Keratinocyte (primary cell): ENCODE data around the gene FAM107B. TPM values are rescaled to one million over a fixed set of nuclear protein-coding genes. Genes with fewer than 3 reads are reported as not detected.

Experiments used
- DNase-seq: peaks from one replicate; pipeline ENCODE4 v3.0.0-alpha.2; 2011; ENCODE audit warnings: low read depth, missing footprints, low spot score
- FAIRE-seq: peaks from 2 replicates; lab custom pipeline; 2011; peaks lifted over from hg19 to GRCh38; lab: Jason Lieb, UNC
- H2AFZ ChIP-seq: 2 replicates; pipeline ENCODE4 v1.6.0; 2012; ENCODE audit warnings: low read length, control low read depth, inconsistent platforms; ENCODE audit not compliant: control insufficient read depth
- H3K27ac ChIP-seq: 2 replicates; pipeline ENCODE4 v1.5.1; 2011; ENCODE audit warnings: low read length; ENCODE audit not compliant: control insufficient read depth, insufficient read depth
- H3K27me3 ChIP-seq: 3 replicates; pipeline ENCODE4 v1.6.0; 2011; ENCODE audit warnings: low read length; ENCODE audit not compliant: control insufficient read depth, insufficient read depth; ENCODE audit errors: extremely low read depth
- H3K36me3 ChIP-seq, 2 experiments: 2 replicates in 1 of 2; 3 replicates in 1 of 2; pipeline ENCODE4 v1.5.1; 2011; ENCODE audit warnings: low read length in 2 of 2, mild to moderate bottlenecking in 1 of 2; ENCODE audit not compliant: control insufficient read depth in 2 of 2, insufficient read depth in 2 of 2; ENCODE audit errors: extremely low read depth in 1 of 2
- H3K4me1 ChIP-seq: 3 replicates; pipeline ENCODE4 v1.5.1; 2011; ENCODE audit warnings: low read length; ENCODE audit not compliant: control insufficient read depth, insufficient read depth; ENCODE audit errors: extremely low read depth
- H3K4me2 ChIP-seq: 3 replicates; pipeline ENCODE4 v1.6.0; 2011; ENCODE audit warnings: low read depth, low read length; ENCODE audit not compliant: control insufficient read depth, insufficient read depth; ENCODE audit errors: extremely low read depth
- H3K4me3 ChIP-seq, 3 experiments: fragments of 200-600 bp in 1 of 3; sonication (generic) in 1 of 3; 2 replicates in 2 of 3; 3 replicates in 1 of 3; pipeline ENCODE4 v1.5.1; 2011 to 2016; ENCODE audit warnings: low read length in 3 of 3, mild to moderate bottlenecking in 3 of 3, control low read depth in 2 of 3, inconsistent platforms in 1 of 3, low read depth in 1 of 3, mixed read lengths in 1 of 3, mixed run types in 1 of 3, moderate library complexity in 1 of 3; ENCODE audit not compliant: control insufficient read depth in 2 of 3, insufficient read depth in 2 of 3; ENCODE audit errors: extremely low read depth in 1 of 3
- H3K79me2 ChIP-seq: 2 replicates; pipeline ENCODE4 v1.6.0; 2012; ENCODE audit warnings: low read length; ENCODE audit not compliant: control insufficient read depth, insufficient read depth
- H3K9ac ChIP-seq: 3 replicates; pipeline ENCODE4 v1.6.0; 2011; ENCODE audit warnings: low read length; ENCODE audit not compliant: control insufficient read depth, insufficient read depth; ENCODE audit errors: extremely low read depth
- H3K9me1 ChIP-seq: 3 replicates; pipeline ENCODE4 v1.6.0; 2011; ENCODE audit warnings: low read length; ENCODE audit not compliant: control insufficient read depth, insufficient read depth; ENCODE audit errors: extremely low read depth
- H3K9me3 ChIP-seq: 2 replicates; pipeline ENCODE4 v1.5.1; 2012; ENCODE audit warnings: low read depth, low read length; ENCODE audit not compliant: control insufficient read depth
- H4K20me1 ChIP-seq: 3 replicates; pipeline ENCODE4 v1.6.0; 2011; ENCODE audit warnings: low read length; ENCODE audit not compliant: control insufficient read depth, insufficient read depth; ENCODE audit errors: extremely low read depth
- EZH2 ChIP-seq: IDR thresholded peaks from one replicate; pipeline ENCODE4 v1.6.1; 2012; ENCODE audit warnings: inconsistent platforms, mild to moderate bottlenecking, low read length, moderate library complexity
- dilution Hi-C: fragments of 300-500 bp; cut with MboI; formaldehyde crosslinking; loops from one replicate; pipeline ENCODE4 v1.7.0; 2020; ENCODE audit warnings: low sequenced_read_pairs; ENCODE audit not compliant: extremely low pct_ligation_motif_present
- polyA plus RNA-seq, 5 experiments: library from polyadenylated mRNA; depleted of rRNA in 3 of 5; stranded (reverse) in 3 of 5; stranded (forward) in 1 of 5; unstranded in 1 of 5; fragments of >200 nt; gene quantifications; 1 replicate in 1 of 5; 2 replicates in 3 of 5; 3 replicates in 1 of 5; pipeline versions ENCODE4 v1.2.1 to v1.2.3, GENCODE V29; 2011 to 2012; ENCODE audit warnings: missing spikeins in 2 of 5, low read depth in 1 of 5, low replicate concordance in 1 of 5
- TF ChIP-seq, protein P1 (sequence below), 3 experiments: IDR thresholded peaks in 1 of 3; conservative IDR thresholded peaks in 1 of 3; optimal IDR thresholded peaks in 1 of 3; 2 replicates in 2 of 3; 3 replicates in 1 of 3; pipeline versions ENCODE3 to v1.5.1; 2011; ENCODE audit warnings: low read length in 3 of 3, mild to moderate bottlenecking in 3 of 3, moderate library complexity in 2 of 3, control low read depth in 1 of 3, inconsistent platforms in 1 of 3; ENCODE audit not compliant: insufficient read depth in 2 of 3; ENCODE audit errors: extremely low read depth in 1 of 3

Gene FAM107B
- polyA plus RNA-seq, 1 donor (not counting 4 experiments of a cell fraction or from before 2014, with no cell fraction given), result 8.7 TPM

DNA sequence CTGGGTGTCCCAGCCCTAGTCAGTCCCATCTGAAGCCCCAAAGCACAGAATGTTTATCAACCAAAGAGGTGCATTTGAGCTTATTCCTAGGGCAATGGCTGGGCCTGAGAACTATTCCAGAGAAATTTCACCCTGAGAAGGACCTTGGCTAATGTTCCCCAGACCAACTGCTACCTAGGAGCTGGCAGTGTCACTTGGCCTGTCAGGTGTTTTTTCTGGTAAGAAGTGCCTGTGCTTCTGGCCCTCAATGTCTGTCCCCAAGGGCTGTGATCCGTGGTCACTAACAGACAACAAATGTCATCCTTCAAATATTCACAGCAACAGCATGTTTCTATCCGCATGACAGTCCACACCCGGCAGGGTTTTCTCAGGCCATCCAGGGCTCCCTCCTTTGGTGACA, 234.6 kb downstream of the FAM107B start:
- Histone ChIP-seq H3K27me3 (no peaks in the 10 kb centered on the region), H3K4me2 (no peak overlapping the region), H3K4me3 (no peak overlapping the region), H3K4me1 (no peaks in the 10 kb centered on the region), H3K9me3 (no peaks in the 10 kb centered on the region), H3K27ac (no peak overlapping the region), H2AFZ (no peak overlapping the region), H3K79me2 (no peaks in the 10 kb centered on the region), H3K9me1 (no peaks in the 10 kb centered on the region), H3K9ac (no peak overlapping the region), H4K20me1 (peaks cover 2% of the 10 kb centered on the region), H3K36me3 (peaks cover 0 to 3% of the 10 kb centered on the region in 2 experiments)
- FAIRE-seq (no peak), DNase-seq (no peak)
- dilution Hi-C loops, result no loop called here
- TF ChIP-seq, protein P1, sequence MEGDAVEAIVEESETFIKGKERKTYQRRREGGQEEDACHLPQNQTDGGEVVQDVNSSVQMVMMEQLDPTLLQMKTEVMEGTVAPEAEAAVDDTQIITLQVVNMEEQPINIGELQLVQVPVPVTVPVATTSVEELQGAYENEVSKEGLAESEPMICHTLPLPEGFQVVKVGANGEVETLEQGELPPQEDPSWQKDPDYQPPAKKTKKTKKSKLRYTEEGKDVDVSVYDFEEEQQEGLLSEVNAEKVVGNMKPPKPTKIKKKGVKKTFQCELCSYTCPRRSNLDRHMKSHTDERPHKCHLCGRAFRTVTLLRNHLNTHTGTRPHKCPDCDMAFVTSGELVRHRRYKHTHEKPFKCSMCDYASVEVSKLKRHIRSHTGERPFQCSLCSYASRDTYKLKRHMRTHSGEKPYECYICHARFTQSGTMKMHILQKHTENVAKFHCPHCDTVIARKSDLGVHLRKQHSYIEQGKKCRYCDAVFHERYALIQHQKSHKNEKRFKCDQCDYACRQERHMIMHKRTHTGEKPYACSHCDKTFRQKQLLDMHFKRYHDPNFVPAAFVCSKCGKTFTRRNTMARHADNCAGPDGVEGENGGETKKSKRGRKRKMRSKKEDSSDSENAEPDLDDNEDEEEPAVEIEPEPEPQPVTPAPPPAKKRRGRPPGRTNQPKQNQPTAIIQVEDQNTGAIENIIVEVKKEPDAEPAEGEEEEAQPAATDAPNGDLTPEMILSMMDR (optimal IDR thresholded peaks at IDR 0.05 in 1 of 3, IDR thresholded peaks at IDR 0.05 in 1 of 3, conservative IDR thresholded peaks at IDR 0.05 in 1 of 3; ENCODE audit: extremely low read depth in 1 of 3, insufficient read depth in 2 of 3, low read length in 3 of 3), result no peak
- no peak for TF ChIP-seq EZH2

DNA sequence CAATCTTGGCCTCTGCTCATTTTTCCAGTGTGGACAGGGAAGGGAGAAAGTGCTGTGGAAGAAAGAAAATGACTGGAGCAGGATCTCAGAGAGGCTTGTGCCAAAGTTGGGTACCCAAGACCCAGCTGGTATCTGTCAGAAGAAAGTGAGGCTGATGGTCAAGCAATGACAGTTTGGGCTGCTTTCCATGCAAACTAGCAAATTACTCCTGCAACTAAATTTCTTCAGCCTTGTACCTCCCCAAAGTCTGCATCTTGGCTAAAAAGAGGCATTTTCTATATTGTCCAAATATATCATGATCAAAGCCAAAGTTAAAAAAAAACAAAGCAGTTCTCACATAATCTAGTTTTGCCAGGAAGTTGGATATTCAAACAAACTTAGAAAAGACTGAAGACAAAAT, 235.5 kb downstream of the FAM107B start:
- no peak overlapping the region for H3K27ac ChIP-seq
- H4K20me1 ChIP-seq, result peaks cover 2% of the 10 kb centered on the region
- no peak for FAIRE-seq
- H3K4me1 ChIP-seq, result no peaks in the 10 kb centered on the region
- H3K27me3 ChIP-seq, result no peaks in the 10 kb centered on the region
- TF ChIP-seq, protein P1 (optimal IDR thresholded peaks at IDR 0.05 in 1 of 3, IDR thresholded peaks at IDR 0.05 in 1 of 3, conservative IDR thresholded peaks at IDR 0.05 in 1 of 3; ENCODE audit: extremely low read depth in 1 of 3, insufficient read depth in 2 of 3, low read length in 3 of 3), result no peak
- no peak for TF ChIP-seq EZH2
- H3K9me3 ChIP-seq, result no peaks in the 10 kb centered on the region
- no peak overlapping the region for H3K9ac ChIP-seq
- no peak for DNase-seq
- no peak overlapping the region for H3K4me3 ChIP-seq
- H3K9me1 ChIP-seq, result no peaks in the 10 kb centered on the region
- no peaks in the 10 kb centered on the region for H3K79me2 ChIP-seq
- peaks cover 0 to 3% of the 10 kb centered on the region in 2 experiments for H3K36me3 ChIP-seq
- no peak overlapping the region for H3K4me2 ChIP-seq
- dilution Hi-C loops, result no loop called here
- H2AFZ ChIP-seq, result no peak overlapping the region
